Islet precursor cell (in vitro differentiated cells): ENCODE data around the gene FBXW5.

Source experiments
- DNase-seq: peaks from one replicate; pipeline ENCODE4 v3.0.0-alpha.2; 2018

Gene FBXW5

DNA sequence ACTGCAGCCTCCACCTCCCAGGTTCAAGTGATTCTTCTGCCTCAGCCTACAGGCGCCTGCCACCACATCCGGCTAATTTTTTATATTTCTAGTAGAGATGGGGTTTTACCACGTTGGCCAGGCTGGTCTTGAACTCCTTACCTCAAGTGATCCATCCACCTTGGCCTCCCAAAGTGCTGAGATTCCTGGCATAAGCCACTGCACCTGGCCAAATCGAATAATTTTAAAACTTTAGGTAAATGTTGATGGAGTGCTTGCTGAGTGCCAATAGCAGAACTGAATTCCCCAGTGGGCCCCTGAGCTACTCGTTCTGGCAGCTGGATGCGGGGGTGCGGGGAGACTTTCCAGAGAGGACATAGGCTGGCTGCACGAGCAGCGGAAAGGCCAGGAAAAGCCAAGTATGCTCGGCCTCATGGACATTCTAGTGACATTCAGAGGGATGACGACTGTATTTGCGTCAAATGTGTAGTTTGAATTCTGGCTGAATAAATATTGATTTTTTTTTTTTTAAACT is 41.4 kb downstream of the FBXW5 start:
- DNase-seq: no peak

DNA sequence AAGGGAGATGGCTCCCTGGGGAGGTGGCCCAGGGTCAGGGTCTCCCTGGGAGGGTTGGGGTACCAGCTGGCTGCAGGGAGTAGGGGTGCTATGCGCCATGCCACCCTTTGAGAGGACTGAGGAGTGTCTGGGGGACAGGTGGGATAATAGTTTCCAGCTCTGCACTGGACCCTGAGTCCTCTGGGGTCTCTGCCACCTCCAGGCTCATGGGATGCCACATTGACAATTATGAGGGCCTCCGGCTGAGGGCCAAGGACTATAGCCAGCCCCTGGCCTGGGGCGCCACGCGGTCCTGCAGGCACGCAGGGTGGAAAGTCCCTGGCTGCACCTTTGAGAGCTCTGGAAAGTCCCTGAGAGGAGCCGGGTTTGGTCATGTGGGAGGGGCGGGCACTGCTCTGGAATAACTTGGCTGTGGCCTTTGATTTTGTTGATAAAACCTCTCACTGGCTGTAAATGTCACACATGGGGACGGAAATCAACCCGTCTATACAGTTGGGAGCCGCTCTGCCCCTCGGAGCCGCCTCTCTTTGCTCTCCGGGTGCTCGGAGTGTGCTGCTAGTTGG is 42.2 kb downstream of the FBXW5 start:
- no peak for DNase-seq

DNA sequence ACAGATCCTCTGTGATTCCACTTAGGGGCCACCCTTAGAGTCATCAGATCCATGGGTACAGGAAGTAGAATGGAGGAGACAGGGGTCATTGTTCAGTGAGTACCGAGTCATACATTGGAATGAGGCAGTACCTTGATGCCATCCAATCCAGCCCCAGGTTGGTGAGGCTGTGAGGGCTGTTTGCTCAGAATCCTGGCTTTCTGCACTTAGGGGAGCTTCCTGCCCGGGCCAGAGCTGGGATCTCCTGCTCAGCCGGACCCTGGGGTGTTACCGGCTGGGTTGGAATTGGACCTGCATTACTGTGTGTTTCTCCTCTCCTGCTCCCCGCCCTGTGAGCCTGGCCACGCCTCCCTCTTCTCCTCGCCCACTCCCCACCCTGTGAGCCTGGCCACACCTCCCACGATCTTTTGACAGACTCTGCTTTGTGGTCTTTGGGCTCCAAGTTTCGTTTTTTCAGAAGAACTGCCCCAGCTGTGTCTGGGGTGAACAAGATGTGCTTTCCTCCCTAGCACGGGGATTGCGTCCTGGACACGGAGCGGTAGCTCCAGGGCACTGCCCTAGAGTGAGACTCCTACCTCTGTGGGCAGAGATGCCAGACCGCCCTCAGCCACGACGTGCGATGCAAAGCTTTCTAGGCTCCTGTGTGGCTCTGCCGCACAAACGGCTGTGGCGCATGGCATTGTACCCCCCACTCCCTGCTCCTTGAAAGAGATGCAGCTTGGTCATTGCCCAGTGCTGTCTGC is 42.9 kb downstream of the FBXW5 start:
- DNase-seq: peak; percentile 94

DNA sequence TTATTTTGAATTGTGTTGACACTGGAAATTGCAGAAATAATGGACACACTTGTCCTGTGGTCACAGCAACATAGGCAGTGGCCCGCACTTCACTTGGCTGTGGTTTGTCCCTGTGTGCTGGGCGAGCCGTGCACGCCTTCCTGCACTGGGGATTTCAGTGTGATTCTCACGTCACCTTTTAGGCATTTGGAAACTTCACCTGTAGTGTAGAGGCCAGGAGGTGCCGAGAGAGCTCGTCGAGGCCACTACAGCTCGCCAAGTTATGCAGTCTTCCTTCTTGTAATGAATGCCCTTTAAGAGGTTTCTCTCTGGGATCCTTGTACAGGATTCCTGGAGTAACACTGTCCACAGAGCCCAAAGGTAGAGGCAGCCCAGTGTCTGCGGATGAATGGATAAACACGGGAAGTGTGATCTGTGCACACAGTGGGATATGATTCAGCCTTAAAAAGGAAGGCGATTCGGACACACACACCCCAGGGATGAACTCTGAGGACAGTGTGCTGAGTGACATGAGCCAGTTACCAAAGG is 43.5 kb downstream of the FBXW5 start:
- no peak for DNase-seq

DNA sequence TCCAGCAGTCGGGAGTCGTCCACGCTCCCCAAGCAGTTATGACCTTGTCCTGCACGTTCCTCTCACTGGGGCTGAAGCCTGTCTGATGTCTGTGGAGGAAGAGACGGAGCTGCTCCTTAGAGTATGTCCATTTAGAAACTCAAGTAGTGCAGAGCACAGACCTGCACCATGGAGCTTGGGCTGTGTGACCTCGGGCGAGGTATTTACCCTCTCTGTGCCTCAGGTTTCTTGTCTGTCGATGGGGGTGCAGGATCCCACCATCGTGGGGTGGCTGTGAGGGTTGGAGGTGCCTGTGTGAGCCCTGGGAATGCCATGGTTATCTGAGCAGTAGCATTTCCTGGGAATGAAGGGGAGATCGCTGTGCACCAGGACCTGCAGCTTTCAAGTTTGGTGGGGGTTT is 44.0 kb downstream of the FBXW5 start:
- DNase-seq: no peak

DNA sequence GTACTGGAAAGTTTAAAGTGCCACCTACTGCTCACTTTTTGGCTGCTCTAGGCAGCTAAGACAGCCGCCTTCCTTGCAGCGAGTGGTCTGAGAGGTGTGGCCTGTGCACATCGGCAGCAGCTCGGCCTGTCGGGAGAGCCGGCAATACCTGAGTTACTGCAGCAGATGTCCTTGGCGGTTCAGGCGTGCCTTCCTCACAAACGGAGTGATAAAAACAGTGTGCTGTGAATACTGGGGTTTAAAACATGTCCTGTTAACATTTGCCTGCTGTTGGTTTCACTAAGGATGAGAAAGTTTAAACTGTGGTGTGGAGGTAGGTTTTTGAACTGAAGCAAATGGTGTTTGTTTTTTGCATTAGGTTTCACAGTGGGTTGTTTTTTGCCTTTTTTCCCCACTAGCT is 45.3 kb downstream of the FBXW5 start:
- no peak for DNase-seq

DNA sequence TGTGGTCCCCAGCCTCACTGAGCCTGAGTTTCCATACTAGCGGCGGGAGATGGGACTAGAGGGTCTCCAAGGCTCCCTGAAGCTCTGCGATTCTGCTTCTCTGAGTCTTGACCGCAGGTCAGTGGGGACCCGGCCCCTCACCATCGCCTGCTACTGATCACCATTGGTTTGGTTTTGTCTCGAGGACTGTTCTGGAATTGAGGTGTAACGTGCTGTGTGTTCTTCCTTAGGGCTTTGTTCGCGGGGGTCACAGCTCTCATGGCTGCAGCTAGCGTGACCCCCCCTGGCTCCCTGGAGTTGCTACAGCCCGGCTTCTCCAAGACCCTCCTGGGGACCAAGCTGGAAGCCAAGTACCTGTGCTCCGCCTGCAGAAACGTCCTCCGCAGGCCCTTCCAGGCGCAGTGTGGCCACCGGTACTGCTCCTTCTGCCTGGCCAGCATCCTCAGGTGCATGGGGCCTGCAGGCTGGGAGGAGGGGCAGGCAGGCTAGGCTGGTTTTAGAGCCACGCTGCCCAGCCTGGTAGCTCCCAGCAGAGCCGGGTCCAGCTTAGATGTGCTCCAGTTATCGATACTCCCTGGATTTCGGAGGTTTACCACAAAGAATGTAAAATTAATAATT is 45.9 kb downstream of the FBXW5 start:
- DNase-seq: no peak

DNA sequence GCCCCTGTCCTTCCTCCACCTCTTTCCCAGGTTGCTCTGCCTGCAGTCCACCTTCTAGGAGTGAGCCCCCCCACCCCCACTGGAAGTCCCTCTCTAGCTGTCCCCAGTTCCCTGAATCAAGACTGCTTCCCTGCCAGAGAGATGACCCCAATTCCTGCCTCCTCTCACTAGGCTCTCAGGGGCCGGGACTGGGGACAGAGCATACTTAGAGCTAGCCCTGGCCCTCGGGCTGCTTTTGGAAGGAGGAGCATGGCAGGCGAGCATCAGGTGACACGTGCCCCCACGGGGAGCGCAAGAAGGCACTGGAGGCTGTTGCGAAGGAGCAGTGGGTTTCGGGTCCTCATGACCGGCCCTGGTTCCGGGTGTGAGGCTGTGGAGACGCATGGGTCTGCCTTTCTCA is 48.5 kb downstream of the FBXW5 start:
- DNase-seq: no peak

DNA sequence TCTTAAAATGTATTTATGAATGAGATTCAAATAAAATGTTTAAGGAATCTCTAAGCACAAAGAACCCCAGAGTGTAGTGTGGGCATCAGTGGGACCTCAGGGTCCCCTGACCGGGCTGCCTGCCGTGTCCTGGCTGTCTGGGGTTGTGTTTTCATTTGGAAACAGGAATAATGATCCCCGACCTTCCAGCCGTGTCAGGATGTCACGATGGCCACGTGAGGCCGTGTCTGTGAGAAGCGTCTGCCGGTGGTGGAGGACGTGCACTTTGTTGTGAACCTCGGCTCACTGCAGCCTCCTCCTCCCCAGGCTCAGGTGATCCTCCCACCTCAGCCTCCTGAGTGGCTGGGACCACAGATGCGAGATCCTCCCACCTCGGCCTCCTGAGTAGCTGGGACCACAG is 53.9 kb downstream of the FBXW5 start:
- DNase-seq: no peak
